ENCODE data around the gene CYP26C1. TPM values are rescaled to one million over a fixed set of nuclear protein-coding genes. Genes with fewer than 3 reads are reported as not detected.
A peak's percentile ranks its signal among the peaks of the same experiment; 100 is the strongest.

Gene CYP26C1
- total and polyA plus RNA-seq, 9 of the 15 experiments (the other 6 are each of a cell fraction or from before 2014, with no cell fraction given), result 0.07 to 0.09 (median 0.07) TPM; not detected in 6

DNA sequence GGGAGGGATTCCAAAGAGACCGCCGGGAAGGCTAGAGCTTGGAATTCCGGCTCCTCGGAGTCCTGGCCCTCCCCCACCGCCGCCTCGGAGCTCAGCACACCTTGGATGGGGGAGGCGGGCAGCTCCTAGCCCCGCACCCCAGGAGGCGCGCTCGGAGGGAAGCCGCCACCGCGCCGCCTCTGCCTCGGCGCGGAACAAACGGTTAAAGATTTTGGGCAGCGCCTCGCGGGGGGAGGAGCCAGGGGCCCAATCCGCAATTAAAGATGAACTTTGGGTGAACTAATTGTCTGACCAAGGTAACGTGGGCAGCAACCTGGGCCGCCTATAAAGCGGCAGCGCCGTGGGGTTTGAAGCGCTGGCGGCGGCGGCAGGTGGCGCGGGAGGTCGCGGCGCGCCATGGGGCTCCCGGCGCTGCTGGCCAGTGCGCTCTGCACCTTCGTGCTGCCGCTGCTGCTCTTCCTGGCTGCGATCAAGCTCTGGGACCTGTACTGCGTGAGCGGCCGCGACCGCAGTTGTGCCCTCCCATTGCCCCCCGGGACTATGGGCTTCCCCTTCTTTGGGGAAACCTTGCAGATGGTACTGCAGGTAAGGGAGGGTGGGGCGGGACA is 13.0 kb downstream of the CYP26C1 start, which contains the start of gene CYP26A1 (continued):
- TF ChIP-seq MGA (IDR thresholded peaks at IDR 0.05) (peak; percentile 25; the same call in 1 of the 2 replicates), ZNF23 (CRISPR knock-in tag; IDR thresholded peaks at IDR 0.05) (no peak), CXXC5 (CRISPR knock-in tag; IDR thresholded peaks at IDR 0.05) (peak; percentile 36; the same call in 1 of the 2 replicates), L3MBTL2 (IDR thresholded peaks at IDR 0.05) (peak; percentile 56; the same call in 1 of the 2 replicates), CTBP1 (IDR thresholded peaks at IDR 0.05; ENCODE audit: borderline replicate concordance) (0 out of 2 replicates have a peak, but pooled peaks have one; percentile 28), POLR2G (IDR thresholded peaks at IDR 0.05; ENCODE audit: low read depth, low read length) (peak; percentile 48; the same call in 1 of the 2 replicates), TAF7 (tag; IDR thresholded peaks at IDR 0.05) (no peak), RBBP5 (IDR thresholded peaks at IDR 0.05; ENCODE audit: borderline replicate concordance, insufficient read depth, low read length, poor library complexity, severe bottlenecking) (peak; percentile 36), LCOR (CRISPR knock-in tag; IDR thresholded peaks at IDR 0.05) (no peak), MAX (CRISPR knock-in tag; IDR thresholded peaks at IDR 0.05) (peak; percentile 9; the same call in 1 of the 2 replicates), YY1 (IDR thresholded peaks at IDR 0.05; ENCODE audit: borderline replicate concordance in 1 of 3, control insufficient read depth in 1 of 3, extremely low read depth in 1 of 3, insufficient read depth in 3 of 3, insufficient read length in 1 of 3, insufficient replicate concordance in 2 of 3, low read depth in 1 of 3, low read length in 2 of 3) (peak in 1 of 3 experiments; percentile 37), MAZ (CRISPR knock-in tag; conservative IDR thresholded peaks at IDR 0.05 in 1 of 2, IDR thresholded peaks at IDR 0.05 in 1 of 2) (0 out of 4 replicates have a peak, but pooled peaks of 1 of the 2 experiments have one; percentile 19), RBFOX2 (IDR thresholded peaks at IDR 0.05; ENCODE audit: low read depth, low read length) (0 out of 2 replicates have a peak, but pooled peaks have one; percentile 36), ARNT (IDR thresholded peaks at IDR 0.05) (no peak)

Data from K562 (cell line).